Right lobe of liver (tissue), 6 donors: ENCODE data around the gene NCEH1. TPM values are rescaled to one million over a fixed set of nuclear protein-coding genes. Genes with fewer than 3 reads are reported as not detected.

ENCODE experiments used
- ATAC-seq, 4 donors: fragments of 200-7000 bp; cut with Tn5 transposase; one replicate each; pipeline ENCODE4 v1.9.1; 2020; ENCODE audit warnings: mild to moderate bottlenecking in 4 of 4, moderate library complexity in 4 of 4
- DNase-seq, 3 donors: peaks; one replicate each; pipeline ENCODE4 v3.0.0-alpha.2; 2020
- H3K27ac ChIP-seq, 3 donors: fragments of 200-600 bp; one replicate each; pipeline ENCODE4 v1.8.0; 2022
- H3K27me3 ChIP-seq, 2 donors: fragments of 200-600 bp; one replicate each; pipeline ENCODE4 v1.8.0; 2022
- H3K36me3 ChIP-seq, 4 donors: fragments of 200-600 bp; sonication (generic) in 1 of 4; one replicate each; pipeline versions ENCODE4 v1.5.1 to v1.8.0; 2017 to 2022; ENCODE audit warnings: control low read depth in 1 of 4
- H3K4me1 ChIP-seq, 4 donors: fragments of 200-600 bp; sonication (generic) in 1 of 4; one replicate each; pipeline versions ENCODE4 v1.5.1 to v1.8.0; 2017 to 2022; ENCODE audit warnings: control low read depth in 1 of 4
- H3K4me3 ChIP-seq, 3 donors: fragments of 200-600 bp; one replicate each; pipeline ENCODE4 v1.8.0; 2022
- H3K9me3 ChIP-seq, 4 donors: fragments of 200-600 bp; sonication (generic) in 1 of 4; one replicate each; pipeline versions ENCODE4 v1.5.1 to v1.8.0; 2017 to 2022; ENCODE audit warnings: control low read depth in 1 of 4
- POLR2A ChIP-seq: fragments of 450-650 bp; IDR thresholded peaks from one replicate; pipeline ENCODE4 v1.6.1; 2017; ENCODE audit warnings: antibody characterized with exemption, mild to moderate bottlenecking
- WGBS: methylation state at CpG from one replicate; pipeline ENCODE4 v1.1.6; 2018; ENCODE audit warnings: low coverage, low lambda C conversion rate; ENCODE audit not compliant: insufficient coverage; ENCODE audit errors: missing lambda C conversion rate; 5-methylcytosine and 5-hydroxymethylcytosine counted together
- intact Hi-C, 2 donors: fragments of 100-400 bp; cut with DNase I; formaldehyde crosslinking; loops; one replicate each; pipeline versions ENCODE4 v1.11.2 to v1.14.1; 2022
- small RNA-seq, 2 experiments: library from RNA; depleted of rRNA; stranded (forward); fragments of <200 nt; gene quantifications; one replicate each; pipeline ENCODE3, GENCODE V24; 2016
- total RNA-seq, 6 experiments: library from RNA; depleted of rRNA in 2 of 6; stranded (reverse); fragments of >200 nt in 2 of 6; fragmentation: NEBNext Ultra II Directional in 3 of 6; extraction: Animal tissue kit (Norgen Biotek cat#: 25700) in 3 of 6; gene quantifications; one replicate each; pipeline versions ENCODE4 v1.1.0 to v1.2.4, GENCODE V29; 2016 to 2023
- TF ChIP-seq, protein P1 (sequence below), 4 donors: fragments of 200-600 bp in 3 of 4; fragments of 450-650 bp in 1 of 4; IDR thresholded peaks; one replicate each; pipeline versions ENCODE4 v1.5.1 to v1.8.0; 2016 to 2022; ENCODE audit warnings: antibody characterized with exemption in 4 of 4, mild to moderate bottlenecking in 2 of 4
- donor health status: DM: no; HTN: yes; CAD: no.
- donor health status: DM: no; HTN: no; CAD: no.
- donor health status: DM: no; HTN: no; CAD: no.
- donor health status: DM: no; HTN: yes; CAD: no.
- donor health status: DM: no; HTN: yes; CAD: no.

Gene NCEH1
- total RNA-seq, 6 experiments from 2014 or later: 1.5 to 13.0 (median 4.3) TPM

DNA sequence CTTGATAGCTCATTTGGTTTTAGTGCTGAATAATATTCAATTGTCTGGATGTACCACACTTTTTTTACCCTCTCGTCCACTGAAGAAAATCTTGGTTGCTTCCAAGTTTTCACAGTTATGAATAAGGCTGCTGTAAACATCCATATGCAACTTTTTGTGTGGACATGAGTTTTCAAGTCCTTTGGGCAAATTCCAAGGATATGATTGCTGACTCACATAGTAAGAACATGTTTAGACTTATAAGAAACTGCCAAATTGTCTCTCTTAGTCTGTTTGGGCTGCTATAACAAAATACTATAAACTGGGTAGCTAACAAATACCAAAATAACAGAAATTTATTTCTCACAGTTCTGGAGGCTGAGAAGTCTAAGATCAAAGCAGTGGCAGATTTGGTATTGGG, 128.2 kb downstream of the NCEH1 start:
- no peaks in the 10 kb centered on the region for H3K27me3 ChIP-seq
- TF ChIP-seq, protein P1, sequence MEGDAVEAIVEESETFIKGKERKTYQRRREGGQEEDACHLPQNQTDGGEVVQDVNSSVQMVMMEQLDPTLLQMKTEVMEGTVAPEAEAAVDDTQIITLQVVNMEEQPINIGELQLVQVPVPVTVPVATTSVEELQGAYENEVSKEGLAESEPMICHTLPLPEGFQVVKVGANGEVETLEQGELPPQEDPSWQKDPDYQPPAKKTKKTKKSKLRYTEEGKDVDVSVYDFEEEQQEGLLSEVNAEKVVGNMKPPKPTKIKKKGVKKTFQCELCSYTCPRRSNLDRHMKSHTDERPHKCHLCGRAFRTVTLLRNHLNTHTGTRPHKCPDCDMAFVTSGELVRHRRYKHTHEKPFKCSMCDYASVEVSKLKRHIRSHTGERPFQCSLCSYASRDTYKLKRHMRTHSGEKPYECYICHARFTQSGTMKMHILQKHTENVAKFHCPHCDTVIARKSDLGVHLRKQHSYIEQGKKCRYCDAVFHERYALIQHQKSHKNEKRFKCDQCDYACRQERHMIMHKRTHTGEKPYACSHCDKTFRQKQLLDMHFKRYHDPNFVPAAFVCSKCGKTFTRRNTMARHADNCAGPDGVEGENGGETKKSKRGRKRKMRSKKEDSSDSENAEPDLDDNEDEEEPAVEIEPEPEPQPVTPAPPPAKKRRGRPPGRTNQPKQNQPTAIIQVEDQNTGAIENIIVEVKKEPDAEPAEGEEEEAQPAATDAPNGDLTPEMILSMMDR (IDR thresholded peaks at IDR 0.05): no peak
- TF ChIP-seq POLR2A: no peak
- H3K36me3 ChIP-seq: no peaks in the 10 kb centered on the region
- WGBS: 56% methylated on average over 1 of the region's 1 CpG
- no peak overlapping the region for H3K4me3 ChIP-seq
- ATAC-seq (no peak), DNase-seq (no peak)
- no peak overlapping the region for H3K27ac ChIP-seq
- peaks cover 0 to 44% (median 19%) of the 10 kb centered on the region in 4 donors for H3K4me1 ChIP-seq
- H3K9me3 ChIP-seq: no peaks in the 10 kb centered on the region
- intact Hi-C loops: no loop called here

DNA sequence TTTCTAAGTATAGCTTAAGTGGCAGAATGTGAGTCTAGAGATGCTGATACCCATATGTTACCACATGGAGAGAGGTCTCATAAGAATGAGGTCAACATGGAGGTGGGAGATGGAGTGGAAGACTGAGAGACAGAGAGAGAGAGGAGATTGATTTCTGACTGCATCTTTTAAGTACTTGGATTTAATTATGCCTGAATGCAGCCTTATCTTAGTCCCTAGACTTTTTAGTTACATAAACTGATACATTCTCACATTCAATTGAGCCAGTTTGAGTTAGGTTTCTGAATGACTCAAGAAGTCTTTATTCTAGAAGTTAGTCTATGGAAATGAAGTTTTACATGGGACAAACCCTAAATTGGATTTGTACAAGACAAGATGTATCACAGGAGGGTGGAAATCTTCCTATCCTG, 129.1 kb downstream of the NCEH1 start:
- DNase-seq: no peak
- Histone ChIP-seq H3K36me3 (no peaks in the 10 kb centered on the region), H3K4me1 (peaks cover 0 to 41% (median 17%) of the 10 kb centered on the region in 4 donors), H3K27ac (no peak overlapping the region), H3K9me3 (no peaks in the 10 kb centered on the region), H3K27me3 (no peaks in the 10 kb centered on the region), H3K4me3 (no peak overlapping the region)
- intact Hi-C loops: no loop called here
- TF ChIP-seq, protein P1 (IDR thresholded peaks at IDR 0.05): no peak
- no peak for TF ChIP-seq POLR2A
- no peak for ATAC-seq

DNA sequence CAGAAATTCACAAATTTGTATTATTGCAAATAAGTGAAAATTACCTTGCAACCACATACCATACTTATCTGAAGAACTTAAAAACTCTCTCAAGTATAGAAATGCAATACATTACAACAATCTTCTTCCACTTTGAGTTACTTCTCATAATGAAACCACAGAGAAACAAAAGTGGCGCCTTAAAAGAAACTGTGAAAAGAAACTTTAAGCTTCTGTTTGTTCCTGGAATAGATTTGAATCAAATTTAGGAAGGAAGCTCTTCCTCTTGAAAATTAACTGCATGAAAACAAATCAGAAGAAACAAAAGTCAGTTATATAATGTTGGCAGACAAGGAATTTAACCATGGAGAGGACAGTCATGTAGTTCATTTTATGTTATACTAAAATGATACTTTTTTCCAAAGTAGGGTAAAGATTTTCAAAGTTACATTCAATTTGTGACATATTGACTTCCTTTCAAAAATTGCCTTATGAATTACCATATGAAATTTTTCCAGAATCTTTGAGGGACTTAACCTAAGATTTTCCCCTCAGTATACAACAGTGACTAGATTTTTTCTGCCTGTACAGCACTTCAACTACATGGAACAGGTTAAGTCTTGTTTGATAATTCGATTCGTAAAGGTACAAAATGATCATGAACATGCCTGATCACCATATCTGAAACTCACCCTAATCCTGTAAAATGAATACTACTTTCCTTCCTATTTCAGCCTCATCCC, 130.0 kb downstream of the NCEH1 start:
- Histone ChIP-seq H3K27ac (peak overlapping the region in 2 of 3 donors; percentile 39 to 44), H3K27me3 (no peaks in the 10 kb centered on the region), H3K9me3 (no peaks in the 10 kb centered on the region), H3K36me3 (no peaks in the 10 kb centered on the region), H3K4me1 (peaks cover 0 to 36% (median 16%) of the 10 kb centered on the region in 4 donors), H3K4me3 (no peak overlapping the region)
- TF ChIP-seq, protein P1 (IDR thresholded peaks at IDR 0.05): no peak
- no peak for TF ChIP-seq POLR2A
- WGBS: 66% methylated on average over 3 of the region's 3 CpGs
- ATAC-seq (peak in 2 of 4 donors; percentile 14 to 27), DNase-seq (no peak)
- intact Hi-C loops: no loop called here

Small RNAs within 50 kb of the gene (small RNA-seq; reads per million reads assigned to genes)
- gene RNU6-547P: 0 reads per million in 2 experiments

Other genes with a start within 250 kb of the NCEH1 start
- gene TNFSF10, start 187.6 kb downstream of the NCEH1 start, total RNA-seq: 10 to 100 TPM; 12.9 to 57.6 (median 40.0) TPM
- gene ECT2, start 39.7 kb upstream of the NCEH1 start, total RNA-seq: 1 to 10 TPM; 1.5 to 7.8 (median 3.8) TPM